SK-N-DZ (cell line): ENCODE data around the gene ZNF440.
A peak's percentile ranks its signal among the peaks of the same experiment; 100 is the strongest.
"Not testable (repeated sequence)": the region's sequence is repeated elsewhere in the genome, so short reads cannot be mapped to it uniquely, and the experiment has no call there.

Source experiments
- DNase-seq: peaks from one replicate; pipeline ENCODE4 v3.0.0-alpha.2; 2015; ENCODE audit warnings: low spot score

The ZNF440 gene

DNA sequence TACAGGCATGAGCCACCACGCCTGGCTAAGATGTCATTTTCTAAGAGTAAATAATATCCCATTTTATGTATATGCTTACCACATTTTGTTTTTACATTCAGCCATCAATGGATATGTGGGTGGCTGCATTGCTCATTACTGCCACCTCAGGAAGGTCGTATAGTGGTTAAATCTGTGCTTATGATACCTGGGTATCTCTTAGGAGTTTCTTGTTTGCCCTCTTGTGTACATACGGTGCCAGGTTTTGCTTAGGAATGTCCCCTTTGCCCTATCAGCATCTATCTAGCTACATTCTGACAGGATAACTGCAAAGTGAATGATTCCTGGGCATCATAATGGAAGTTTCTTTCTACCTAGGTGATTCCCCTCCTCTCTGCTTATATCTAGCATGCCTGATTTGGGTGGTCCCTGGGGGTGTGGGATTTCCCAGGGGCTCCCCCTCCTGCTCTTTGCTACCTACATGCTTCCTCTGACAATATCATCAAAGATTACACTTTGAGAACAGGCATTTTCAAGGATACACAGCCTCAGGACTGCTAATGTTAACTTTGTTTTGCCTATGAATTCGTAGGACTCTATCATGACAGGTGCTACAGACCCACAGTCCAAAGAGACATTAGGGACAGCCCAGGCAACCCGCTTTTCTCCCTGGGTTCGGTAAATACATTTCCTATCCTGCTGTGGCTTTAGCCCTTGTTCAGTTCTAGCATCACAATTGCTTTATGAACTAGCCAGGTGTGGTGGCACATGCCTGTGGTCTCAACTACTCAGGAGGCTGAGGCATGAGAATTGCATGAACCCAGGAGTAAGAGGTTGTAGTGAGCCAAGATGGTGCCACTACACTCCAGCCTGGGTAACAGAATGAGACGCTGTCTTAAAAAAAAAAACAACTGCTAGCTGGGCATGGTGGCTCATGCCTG lies 15.1 kb downstream of the ZNF440 start:
- DNase-seq, result not testable (repeated sequence)

DNA sequence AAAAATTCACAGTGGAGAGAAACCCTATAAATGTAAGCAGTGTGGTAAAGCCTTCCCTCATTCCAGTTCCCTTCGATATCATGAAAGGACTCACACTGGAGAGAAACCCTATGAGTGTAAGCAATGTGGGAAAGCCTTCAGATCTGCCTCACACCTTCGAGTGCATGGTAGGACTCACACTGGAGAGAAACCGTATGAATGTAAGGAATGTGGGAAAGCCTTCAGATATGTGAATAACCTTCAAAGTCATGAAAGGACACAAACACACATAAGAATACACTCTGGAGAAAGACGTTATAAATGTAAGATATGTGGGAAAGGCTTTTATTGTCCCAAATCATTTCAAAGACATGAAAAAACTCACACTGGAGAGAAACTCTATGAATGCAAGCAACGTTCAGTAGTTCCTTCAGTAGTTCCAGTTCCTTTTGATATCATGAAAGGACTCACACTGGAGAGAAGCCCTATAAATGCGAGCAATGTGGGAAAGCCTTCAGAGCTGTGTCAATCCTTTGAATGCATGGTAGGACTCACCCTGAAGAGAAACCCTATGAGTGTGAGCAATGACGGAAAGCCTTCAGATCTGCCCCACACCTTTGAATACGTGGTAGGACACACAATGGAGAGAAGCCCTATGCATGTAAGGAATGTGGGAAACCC lies 18.3 kb downstream of the ZNF440 start:
- no peak for DNase-seq

DNA sequence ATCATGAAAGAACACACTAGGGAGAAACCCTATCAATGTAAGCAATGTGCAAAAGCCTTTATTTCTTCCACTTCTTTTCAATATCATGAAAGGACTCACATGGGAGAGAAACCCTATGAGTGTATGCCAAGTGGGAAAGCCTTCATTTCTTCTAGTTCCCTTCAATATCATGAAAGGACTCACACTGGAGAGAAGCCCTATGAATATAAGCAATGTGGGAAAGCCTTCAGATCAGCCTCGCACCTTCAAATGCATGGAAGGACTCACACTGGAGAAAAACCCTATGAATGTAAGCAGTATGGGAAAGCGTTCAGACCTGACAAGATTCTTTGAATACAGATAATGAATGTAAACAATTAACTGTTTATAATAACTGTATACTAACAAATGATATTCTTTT lies 19.5 kb downstream of the ZNF440 start:
- DNase-seq, result no peak

GRCh38 chr19:11835626-11836066 lies 21.6 kb downstream of the ZNF440 start:
- DNase-seq, result not testable (repeated sequence)

- peak; percentile 35 for DNase-seq
Observed at GRCh38 chr19:11843722-11844121, 29.6 kb downstream of the ZNF440 start.

DNA sequence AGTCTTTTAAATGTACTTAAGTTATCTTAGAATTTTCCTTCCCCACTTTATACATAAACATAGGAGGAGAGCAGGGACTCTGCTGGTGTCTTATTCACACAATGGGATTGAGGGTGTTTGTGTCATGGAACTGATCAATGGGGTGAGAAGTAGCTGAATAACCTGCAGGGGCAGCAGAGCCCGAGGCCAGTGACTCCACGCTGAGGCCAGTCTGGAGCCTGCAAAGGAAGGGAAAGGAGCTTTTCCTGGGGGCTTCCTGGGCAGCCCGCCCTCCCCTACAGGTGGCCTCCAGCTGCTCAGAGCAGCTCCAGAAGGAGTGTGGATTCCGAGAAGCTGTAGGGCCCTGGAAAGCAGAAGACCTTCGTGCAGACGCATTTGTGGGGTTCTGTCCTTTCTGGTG lies 33.5 kb downstream of the ZNF440 start:
- peak; percentile 63 for DNase-seq

GRCh38 chr19:11848200-11848593 lies 34.1 kb downstream of the ZNF440 start:
- DNase-seq, result no peak

DNA sequence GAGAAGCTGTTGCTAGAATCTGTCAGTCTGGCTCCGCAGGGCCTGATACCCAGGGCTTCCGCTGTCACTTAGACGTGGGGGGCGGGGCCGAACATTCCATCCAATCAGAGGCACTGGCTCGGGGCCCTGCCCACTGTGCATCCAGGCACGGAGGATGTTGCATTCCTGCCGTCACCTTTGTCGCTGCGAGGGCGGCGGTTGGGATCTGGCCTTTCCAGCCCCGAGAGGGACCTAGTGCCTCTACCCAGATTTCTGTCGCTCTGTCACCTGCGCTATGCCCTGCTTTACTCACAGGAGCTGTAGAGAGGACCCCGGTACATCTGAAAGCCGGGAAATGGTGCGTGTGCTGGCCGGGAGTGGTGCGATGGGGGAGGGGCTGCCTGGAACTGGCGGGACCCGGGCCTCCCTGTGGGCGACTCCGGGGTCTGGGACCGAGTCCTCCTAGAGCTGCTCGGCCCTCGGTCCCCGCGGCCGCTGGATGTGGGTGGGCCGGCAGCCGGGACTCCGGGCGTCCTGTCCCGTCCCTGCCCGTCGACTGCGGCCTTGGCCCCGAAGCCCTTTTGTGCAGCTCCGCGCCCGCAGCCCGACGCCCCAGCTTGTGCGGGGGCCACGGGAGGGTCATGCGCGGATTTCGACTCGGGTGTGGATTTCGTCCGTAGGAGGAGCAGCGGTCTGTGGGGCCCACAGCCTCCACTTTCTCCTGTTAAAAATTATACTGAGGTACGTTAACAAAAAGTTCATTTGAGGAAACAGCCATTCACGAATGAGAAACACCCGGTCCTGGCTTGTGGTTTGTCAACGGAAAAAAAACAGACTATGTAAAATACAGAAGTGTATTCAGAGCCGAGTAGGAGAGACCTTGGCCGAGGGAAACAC lies 34.8 kb downstream of the ZNF440 start, which contains the start of gene ZNF439:
TSS of gene ZNF439 (plus strand) at position 133 of the 876 bp plus-strand sequence. CDS start at position 275, 142 bp downstream.
- DNase-seq, result peak; percentile 89

DNA sequence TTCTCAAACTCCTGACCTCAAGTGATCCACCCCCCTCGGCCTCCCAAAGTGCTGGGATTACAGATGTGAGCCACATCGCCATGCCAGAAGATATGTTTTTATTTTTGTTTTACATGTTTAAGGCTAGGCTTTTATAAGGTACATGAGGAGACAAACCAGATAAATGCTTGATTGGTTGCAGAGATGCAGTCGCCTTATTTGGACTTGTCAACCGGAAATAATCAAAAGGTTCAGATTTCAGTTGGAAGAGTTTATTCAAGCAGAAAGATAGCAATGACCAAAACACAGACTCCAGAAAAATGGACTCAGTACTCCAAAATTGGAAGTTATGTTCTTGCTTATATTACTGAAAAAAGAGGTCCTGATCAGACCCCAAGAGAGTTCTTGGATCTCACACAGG lies 36.2 kb downstream of the ZNF440 start:
- DNase-seq, result not testable (repeated sequence)

DNA sequence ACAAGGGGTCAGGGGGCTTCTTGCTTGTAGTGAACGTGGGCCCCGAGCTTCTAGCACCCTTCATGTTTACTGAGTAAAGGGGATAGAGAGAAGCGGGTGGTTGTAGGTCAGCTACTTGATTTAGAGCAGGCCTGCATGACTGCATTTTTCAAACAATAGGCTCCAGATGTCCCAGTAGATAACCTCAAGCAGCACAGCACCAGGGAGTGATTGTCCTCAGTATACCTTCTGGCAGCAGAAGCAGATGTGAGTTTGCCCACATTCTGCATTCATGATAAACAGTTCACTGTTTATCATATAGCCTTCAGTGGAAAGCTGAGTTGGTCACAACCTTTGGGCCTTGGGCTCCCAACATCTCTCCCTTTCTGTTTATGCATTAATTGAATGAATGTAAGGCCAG lies 39.3 kb downstream of the ZNF440 start:
- no peak for DNase-seq

DNA sequence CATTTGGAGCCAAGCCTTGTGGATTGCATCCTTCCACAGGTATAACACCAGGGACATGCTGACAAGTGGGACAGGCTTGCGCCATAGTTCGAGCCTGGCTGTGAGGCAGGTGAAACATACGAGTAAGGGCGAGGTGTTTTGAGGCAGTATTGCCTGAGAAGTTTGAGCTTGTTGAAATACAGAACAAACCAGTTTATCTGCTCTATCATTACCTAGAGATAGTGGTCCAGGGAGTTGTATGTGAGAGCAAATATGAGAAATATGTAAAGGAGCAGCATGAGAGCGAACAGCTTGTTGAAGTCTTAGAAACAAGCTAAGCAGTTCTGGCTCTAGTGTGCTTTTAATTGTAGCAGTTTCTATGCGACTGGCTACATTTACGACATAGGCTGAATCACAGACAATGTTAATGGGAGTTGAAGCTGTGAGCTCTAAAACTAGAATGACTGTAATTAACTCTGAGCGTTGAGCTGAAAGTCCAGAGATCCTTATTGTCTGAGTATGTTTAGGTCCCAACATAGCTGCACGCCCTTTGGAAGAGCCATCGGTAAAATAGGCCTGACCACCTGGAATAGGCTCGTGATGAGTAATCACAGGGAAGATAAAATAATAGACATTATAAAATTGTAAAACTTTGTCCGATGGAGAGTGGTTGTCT lies 42.6 kb downstream of the ZNF440 start:
- no peak for DNase-seq

DNA sequence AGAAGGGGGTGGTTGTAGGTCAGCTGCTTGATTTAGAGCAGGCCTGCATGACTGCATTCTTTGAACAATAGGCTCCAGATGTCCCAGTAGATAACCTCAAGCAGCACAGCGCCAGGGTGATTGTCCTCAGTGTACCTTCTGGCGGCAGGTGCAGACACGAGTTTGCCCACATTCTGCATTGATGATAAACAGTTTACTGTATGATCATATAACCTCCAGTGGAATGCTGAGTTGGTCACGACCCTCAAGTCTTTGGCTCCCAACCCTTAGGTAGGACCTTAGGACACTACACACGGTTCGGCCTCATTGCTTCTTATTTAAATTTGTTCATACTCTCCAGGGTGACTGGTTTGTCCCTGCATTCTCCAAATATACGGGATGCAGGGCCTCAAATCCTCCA lies 46.6 kb downstream of the ZNF440 start:
- DNase-seq, result peak; percentile 13

DNA sequence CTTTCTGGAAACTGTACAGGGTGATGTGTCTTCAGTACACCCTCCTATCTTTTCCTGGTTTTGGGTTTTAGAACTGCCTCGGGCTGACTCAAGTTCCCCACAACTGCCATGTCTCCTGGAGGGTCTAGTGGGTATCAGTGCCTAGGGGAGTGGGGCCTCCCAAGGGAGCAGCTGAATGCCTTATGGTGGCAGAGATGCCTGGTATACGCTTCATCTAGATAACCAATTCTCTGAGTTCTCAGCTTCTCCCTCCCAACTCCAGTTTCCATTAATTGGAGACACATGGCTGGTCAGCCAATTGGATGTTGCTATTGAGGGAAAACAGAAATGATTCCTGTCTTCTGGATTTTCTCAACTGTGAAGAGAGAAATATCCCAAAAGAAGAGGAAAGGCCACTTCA lies 47.2 kb downstream of the ZNF440 start:
- peak; percentile 70 for DNase-seq

GRCh38 chr19:11867766-11868165 lies 53.7 kb downstream of the ZNF440 start:
- not testable (repeated sequence) for DNase-seq

- DNase-seq, result no peak
Observed at GRCh38 chr19:11868188-11868587, 54.1 kb downstream of the ZNF440 start.

GRCh38 chr19:11872624-11873023 lies 58.6 kb downstream of the ZNF440 start:
- DNase-seq, result no peak

GRCh38 chr19:11873762-11874161 lies 59.7 kb downstream of the ZNF440 start:
- no peak for DNase-seq

GRCh38 chr19:11879687-11880266 lies 65.7 kb downstream of the ZNF440 start:
- peak; percentile 24 for DNase-seq

- DNase-seq, result no peak
Observed at GRCh38 chr19:11880598-11880997, 66.5 kb downstream of the ZNF440 start.

GRCh38 chr19:11881151-11881800 lies 67.2 kb downstream of the ZNF440 start:
- DNase-seq, result peak; percentile 65
